CD4-positive, alpha-beta T cell (primary cell): ENCODE measurements around the gene PI4KA. TPM values are rescaled to one million over a fixed set of nuclear protein-coding genes. Genes with fewer than 3 reads are reported as not detected.

Source experiments
- ATAC-seq: fragments of 200-7000 bp; cut with Tn5 transposase; one replicate; pipeline ENCODE4 v1.10.0; 2022; ENCODE audit warnings: mild to moderate bottlenecking; ENCODE audit not compliant: poor library complexity
- CTCF ChIA-PET: fragments of 350-600 bp; sonication (Branson Sonifier 250); formaldehyde crosslinking; loops from one replicate; lab custom pipeline; 2021; ENCODE audit warnings: antibody characterized with exemption, inconsistent platforms; lab: Charles Lee
- POLR2A ChIA-PET: fragments of 350-600 bp; sonication (Branson Sonifier 250); formaldehyde crosslinking; loops from one replicate; lab custom pipeline; 2021; ENCODE audit warnings: antibody characterized with exemption, inconsistent platforms; lab: Charles Lee
- DNase-seq, 14 experiments: peaks; one replicate each; pipeline ENCODE4 v3.0.0-alpha.2; 2013 to 2020; ENCODE audit warnings: mixed read lengths in 2 of 14
- H3K27ac ChIP-seq, 2 donors: one replicate each; pipeline versions ENCODE4 v1.5.1 to v1.7.0; 2013; ENCODE audit warnings: low read length in 2 of 2, low read depth in 1 of 2, mild to moderate bottlenecking in 1 of 2
- H3K27me3 ChIP-seq, 2 experiments: 1 replicate in 1 of 2; 2 replicates in 1 of 2; pipeline versions ENCODE4 v1.6.1 to v1.7.0; 2013; ENCODE audit warnings: low read length in 2 of 2, control low read depth in 1 of 2, mild to moderate bottlenecking in 1 of 2, moderate library complexity in 1 of 2; ENCODE audit not compliant: insufficient read depth in 2 of 2, control insufficient read depth in 1 of 2
- H3K36me3 ChIP-seq: one replicate; pipeline ENCODE4 v1.6.1; 2013; ENCODE audit warnings: low read length, control low read depth; ENCODE audit not compliant: insufficient read depth
- H3K4me1 ChIP-seq: one replicate; pipeline ENCODE4 v1.6.1; 2013; ENCODE audit warnings: low read length, control low read depth; ENCODE audit not compliant: insufficient read depth
- H3K4me3 ChIP-seq: one replicate; pipeline ENCODE4 v1.5.1; 2013; ENCODE audit warnings: mild to moderate bottlenecking, low read length, moderate library complexity
- H3K9me3 ChIP-seq, 2 experiments: 1 replicate in 1 of 2; 2 replicates in 1 of 2; pipeline versions ENCODE4 v1.6.1 to v1.7.0; 2013; ENCODE audit warnings: low read length in 2 of 2, mild to moderate bottlenecking in 2 of 2, control low read depth in 1 of 2, moderate library complexity in 1 of 2; ENCODE audit not compliant: control insufficient read depth in 1 of 2, insufficient read depth in 1 of 2
- H3K27ac Mint-ChIP-seq: one replicate; pipeline ENCODE4 v1.8.0; 2020; ENCODE audit warnings: mixed read lengths
- H3K27me3 Mint-ChIP-seq: one replicate; pipeline ENCODE4 v1.8.0; 2021; ENCODE audit warnings: mixed read lengths
- H3K36me3 Mint-ChIP-seq: one replicate; pipeline ENCODE4 v1.8.0; 2021; ENCODE audit warnings: low read depth, mixed read lengths
- H3K4me1 Mint-ChIP-seq: one replicate; pipeline ENCODE4 v1.8.0; 2021; ENCODE audit warnings: low read depth, mixed read lengths
- H3K4me3 Mint-ChIP-seq: one replicate; pipeline ENCODE4 v1.8.0; 2020; ENCODE audit warnings: mild to moderate bottlenecking, mixed read lengths
- H3K9me3 Mint-ChIP-seq: one replicate; pipeline ENCODE4 v1.8.0; 2020; ENCODE audit warnings: mixed read lengths
- CTCF ChIP-seq: fragments of 200-600 bp; IDR thresholded peaks from one replicate; pipeline ENCODE4 v1.8.0; 2022; ENCODE audit warnings: antibody characterized with exemption, mild to moderate bottlenecking
- intact Hi-C, 2 experiments: fragments of 100-400 bp; cut with DNase I in 1 of 2; cut with micrococcal nuclease in 1 of 2; formaldehyde crosslinking; loops; one replicate each; pipeline versions ENCODE4 v1.15.1 to v1.9.0; 2023 to 2025; cut with DNase I, micrococcal nuclease
- total RNA-seq, 174 experiments: library from RNA in 2 of 174; stranded (reverse) in 2 of 174; gene quantifications; one replicate each; pipeline ENCODE4 v1.2.3 and lab custom pipeline; 2021 to 2026

Gene PI4KA
- total RNA-seq, 2 experiments from 2014 or later: 137 to 146 TPM

GRCh38 chr22:20776624-20777405 lies 81.8 kb downstream of the PI4KA start:
- Histone ChIP-seq H3K27ac (no peak overlapping the region), H3K4me1 (no peaks in the 10 kb centered on the region), H3K36me3 (peaks cover 56% of the 10 kb centered on the region), H3K27me3 (no peaks in the 10 kb centered on the region), H3K4me3 (no peak overlapping the region), H3K9me3 (no peaks in the 10 kb centered on the region)
- no peak for DNase-seq
- ChIA-PET POLR2A (no interaction called here), CTCF (no interaction called here)
- Mint-ChIP-seq H3K4me3 (no peak overlapping the region), H3K27me3 (no peaks in the 10 kb centered on the region), H3K27ac (no peak overlapping the region), H3K36me3 (peaks cover 66% of the 10 kb centered on the region), H3K4me1 (no peaks in the 10 kb centered on the region), H3K9me3 (no peaks in the 10 kb centered on the region)
- no peak for TF ChIP-seq CTCF
- ATAC-seq: no peak
- intact Hi-C loops: no loop called here

- H3K27ac Mint-ChIP-seq: no peak overlapping the region
- POLR2A ChIA-PET: no interaction called here
- peaks cover 66% of the 10 kb centered on the region for H3K36me3 Mint-ChIP-seq
- no peaks in the 10 kb centered on the region for H3K27me3 ChIP-seq
- no peak overlapping the region for H3K4me3 ChIP-seq
- TF ChIP-seq CTCF: no peak
- no peak overlapping the region for H3K4me3 Mint-ChIP-seq
- H3K9me3 Mint-ChIP-seq: no peaks in the 10 kb centered on the region
- no peak for ATAC-seq
- CTCF ChIA-PET: no interaction called here
- no peaks in the 10 kb centered on the region for H3K4me1 ChIP-seq
- peaks cover 49% of the 10 kb centered on the region for H3K36me3 ChIP-seq
- intact Hi-C loops: no loop called here
- H3K9me3 ChIP-seq: no peaks in the 10 kb centered on the region
- H3K27ac ChIP-seq: no peak overlapping the region
- no peak for DNase-seq
- H3K27me3 Mint-ChIP-seq: no peaks in the 10 kb centered on the region
- no peaks in the 10 kb centered on the region for H3K4me1 Mint-ChIP-seq
Observed at GRCh38 chr22:20775342-20775895, 83.2 kb downstream of the PI4KA start.

- H3K36me3 Mint-ChIP-seq: peaks cover 63% of the 10 kb centered on the region
- no peaks in the 10 kb centered on the region for H3K9me3 ChIP-seq
- no peaks in the 10 kb centered on the region for H3K27me3 Mint-ChIP-seq
- TF ChIP-seq CTCF: no peak
- ATAC-seq (no peak), DNase-seq (no peak)
- ChIA-PET POLR2A (no interaction called here), CTCF (no interaction called here)
- H3K4me3 ChIP-seq: no peak overlapping the region
- no peaks in the 10 kb centered on the region for H3K27me3 ChIP-seq
- no peak overlapping the region for H3K27ac Mint-ChIP-seq
- H3K36me3 ChIP-seq: peaks cover 43% of the 10 kb centered on the region
- H3K27ac ChIP-seq: no peak overlapping the region
- intact Hi-C loops: no loop called here
- H3K4me3 Mint-ChIP-seq: no peak overlapping the region
- H3K4me1 ChIP-seq: no peaks in the 10 kb centered on the region
- no peaks in the 10 kb centered on the region for H3K9me3 Mint-ChIP-seq
- no peaks in the 10 kb centered on the region for H3K4me1 Mint-ChIP-seq
Observed at GRCh38 chr22:20774882-20775281, 83.7 kb downstream of the PI4KA start.
